NT2/D1 (cell line): ENCODE data around the gene ZFP64.
"Not testable (repeated sequence)": the region's sequence is repeated elsewhere in the genome, so short reads cannot be mapped to it uniquely, and the experiment has no call there.

Source experiments
- DNase-seq: peaks from one replicate; pipeline ENCODE4 v3.0.0-alpha.2; 2011; ENCODE audit warnings: low read depth, low spot score
- H3K27me3 ChIP-seq: 2 replicates; pipeline ENCODE4 v1.6.0; 2011; ENCODE audit warnings: mild to moderate bottlenecking; ENCODE audit not compliant: insufficient read length, insufficient read depth
- H3K36me3 ChIP-seq: 2 replicates; pipeline ENCODE4 v1.6.1; 2011; ENCODE audit warnings: mild to moderate bottlenecking, low read length, mixed read lengths; ENCODE audit not compliant: insufficient read depth, insufficient read length
- H3K4me1 ChIP-seq: 2 replicates; pipeline ENCODE4 v1.5.1; 2011; ENCODE audit not compliant: insufficient read depth, insufficient read length
- H3K4me3 ChIP-seq: 2 replicates; pipeline ENCODE4 v1.5.1; 2011; ENCODE audit warnings: low read depth; ENCODE audit not compliant: insufficient read length
- H3K9ac ChIP-seq: 2 replicates; pipeline ENCODE4 v1.6.0; 2011; ENCODE audit warnings: low read depth; ENCODE audit not compliant: insufficient read length
- H3K9me3 ChIP-seq: 2 replicates; pipeline ENCODE4 v1.5.1; 2011; ENCODE audit warnings: mild to moderate bottlenecking, low read length; ENCODE audit not compliant: insufficient read depth
- SUZ12 ChIP-seq: IDR thresholded peaks from 2 replicates; pipeline ENCODE4 v1.6.1; 2011; ENCODE audit not compliant: insufficient read length, insufficient read depth; ENCODE audit errors: extremely low read depth
- YY1 ChIP-seq: IDR thresholded peaks from 2 replicates; pipeline ENCODE4 v1.6.1; 2011; ENCODE audit not compliant: insufficient read length, insufficient read depth
- ZNF274 ChIP-seq: IDR thresholded peaks from 2 replicates; pipeline ENCODE4 v1.6.1; 2011; ENCODE audit warnings: mild to moderate bottlenecking, low read depth, low read length

Gene ZFP64

GRCh38 chr20:52137850-52138249 lies 53.7 kb downstream of the ZFP64 start:
- Histone ChIP-seq H3K9me3 (no peaks in the 10 kb centered on the region), H3K9ac (no peak overlapping the region), H3K36me3 (no peaks in the 10 kb centered on the region), H3K27me3 (no peaks in the 10 kb centered on the region), H3K4me3 (no peak overlapping the region), H3K4me1 (no peaks in the 10 kb centered on the region)
- DNase-seq = no peak
- TF ChIP-seq ZNF274 (no peak), YY1 (no peak), SUZ12 (no peak)

GRCh38 chr20:52133714-52134113 lies 57.9 kb downstream of the ZFP64 start:
- peaks cover 13% of the 10 kb centered on the region; the same call in 1 of the 2 replicates for H3K9me3 ChIP-seq
- not testable (repeated sequence) for DNase-seq, H3K27me3 ChIP-seq, H3K4me1 ChIP-seq, H3K36me3 ChIP-seq, H3K9ac ChIP-seq, H3K4me3 ChIP-seq

GRCh38 chr20:52132337-52132736 lies 59.2 kb downstream of the ZFP64 start:
- DNase-seq = no peak
- Histone ChIP-seq H3K27me3 (no peaks in the 10 kb centered on the region), H3K9ac (no peak overlapping the region), H3K4me3 (no peak overlapping the region), H3K9me3 (peaks cover 13% of the 10 kb centered on the region; the same call in 1 of the 2 replicates), H3K36me3 (no peaks in the 10 kb centered on the region), H3K4me1 (no peaks in the 10 kb centered on the region)
- TF ChIP-seq ZNF274 = no peak
- no peak for TF ChIP-seq YY1
- no peak for TF ChIP-seq SUZ12

GRCh38 chr20:52131048-52131643 lies 60.4 kb downstream of the ZFP64 start:
- no peaks in the 10 kb centered on the region for H3K4me1 ChIP-seq
- no peak overlapping the region for H3K4me3 ChIP-seq
- TF ChIP-seq YY1 (no peak), SUZ12 (no peak), ZNF274 (no peak)
- no peaks in the 10 kb centered on the region for H3K27me3 ChIP-seq
- H3K9me3 ChIP-seq = peaks cover 13% of the 10 kb centered on the region; the same call in 1 of the 2 replicates
- H3K36me3 ChIP-seq = no peaks in the 10 kb centered on the region
- no peak overlapping the region for H3K9ac ChIP-seq
- DNase-seq = no peak

GRCh38 chr20:52130406-52130805 lies 61.2 kb downstream of the ZFP64 start:
- Histone ChIP-seq H3K4me3 (no peak overlapping the region), H3K36me3 (no peaks in the 10 kb centered on the region), H3K4me1 (no peaks in the 10 kb centered on the region), H3K27me3 (no peaks in the 10 kb centered on the region), H3K9ac (no peak overlapping the region), H3K9me3 (peaks cover 13% of the 10 kb centered on the region; the same call in 1 of the 2 replicates)
- TF ChIP-seq YY1 (no peak), ZNF274 (no peak), SUZ12 (no peak)
- DNase-seq = no peak

- DNase-seq = no peak
- Histone ChIP-seq H3K27me3 (no peaks in the 10 kb centered on the region), H3K4me1 (no peaks in the 10 kb centered on the region), H3K9me3 (peaks cover 13% of the 10 kb centered on the region; the same call in 1 of the 2 replicates), H3K36me3 (no peaks in the 10 kb centered on the region), H3K9ac (no peak overlapping the region), H3K4me3 (no peak overlapping the region)
- TF ChIP-seq YY1 = no peak
Observed at GRCh38 chr20:52129611-52130010, 62.0 kb downstream of the ZFP64 start.

GRCh38 chr20:52127309-52127708 lies 64.3 kb downstream of the ZFP64 start:
- no peak for TF ChIP-seq YY1
- no peak for TF ChIP-seq SUZ12
- no peak for TF ChIP-seq ZNF274
- no peaks in the 10 kb centered on the region for H3K27me3 ChIP-seq
- no peak overlapping the region for H3K9ac ChIP-seq
- H3K9me3 ChIP-seq = peaks cover 10% of the 10 kb centered on the region; the same call in 1 of the 2 replicates
- no peaks in the 10 kb centered on the region for H3K36me3 ChIP-seq
- H3K4me3 ChIP-seq = no peak overlapping the region
- DNase-seq = no peak
- no peaks in the 10 kb centered on the region for H3K4me1 ChIP-seq
